Right lobe of liver (tissue), 4 donors: ENCODE results near the gene GRB7.

ENCODE experiments used
- POLR2A ChIP-seq: fragments of 450-650 bp; IDR thresholded peaks from one replicate; pipeline ENCODE4 v1.6.1; 2017; ENCODE audit warnings: antibody characterized with exemption, mild to moderate bottlenecking
- TF ChIP-seq, protein P1 (sequence below), 4 donors: fragments of 200-600 bp in 3 of 4; fragments of 450-650 bp in 1 of 4; IDR thresholded peaks; one replicate each; pipeline versions ENCODE4 v1.5.1 to v1.8.0; 2016 to 2022; ENCODE audit warnings: antibody characterized with exemption in 4 of 4, mild to moderate bottlenecking in 2 of 4
- donor health status: DM: no; HTN: no; CAD: no.
- donor health status: DM: no; HTN: no; CAD: no.
- donor health status: DM: no; HTN: yes; CAD: no.

- no peak for TF ChIP-seq POLR2A
- TF ChIP-seq, protein P1, sequence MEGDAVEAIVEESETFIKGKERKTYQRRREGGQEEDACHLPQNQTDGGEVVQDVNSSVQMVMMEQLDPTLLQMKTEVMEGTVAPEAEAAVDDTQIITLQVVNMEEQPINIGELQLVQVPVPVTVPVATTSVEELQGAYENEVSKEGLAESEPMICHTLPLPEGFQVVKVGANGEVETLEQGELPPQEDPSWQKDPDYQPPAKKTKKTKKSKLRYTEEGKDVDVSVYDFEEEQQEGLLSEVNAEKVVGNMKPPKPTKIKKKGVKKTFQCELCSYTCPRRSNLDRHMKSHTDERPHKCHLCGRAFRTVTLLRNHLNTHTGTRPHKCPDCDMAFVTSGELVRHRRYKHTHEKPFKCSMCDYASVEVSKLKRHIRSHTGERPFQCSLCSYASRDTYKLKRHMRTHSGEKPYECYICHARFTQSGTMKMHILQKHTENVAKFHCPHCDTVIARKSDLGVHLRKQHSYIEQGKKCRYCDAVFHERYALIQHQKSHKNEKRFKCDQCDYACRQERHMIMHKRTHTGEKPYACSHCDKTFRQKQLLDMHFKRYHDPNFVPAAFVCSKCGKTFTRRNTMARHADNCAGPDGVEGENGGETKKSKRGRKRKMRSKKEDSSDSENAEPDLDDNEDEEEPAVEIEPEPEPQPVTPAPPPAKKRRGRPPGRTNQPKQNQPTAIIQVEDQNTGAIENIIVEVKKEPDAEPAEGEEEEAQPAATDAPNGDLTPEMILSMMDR (IDR thresholded peaks at IDR 0.05) = no peak
Observed at GRCh38 chr17:39736319-39737165, 1.2 kb upstream of the GRB7 start.
